CD4-positive, alpha-beta T cell treated with Interleukin-2 at 100 ng/mL for 4 hours (primary cell): ENCODE results near the gene MAL.

Experiments
- DNase-seq: peaks from one replicate; pipeline ENCODE4 v3.0.0-alpha.2; 2020; ENCODE audit warnings: low spot score

MAL gene

GRCh38 chr2:95025406-95026319 lies at the start of gene MAL:
Gene MAL (plus strand): TSS chr2:95025708. CDS start chr2:95025793, 85 bp downstream.
- DNase-seq, result peak; percentile 62

- no peak for DNase-seq
These were observed 47.7 kb upstream of the MAL start for GRCh38 chr2:94977826-94978225.

GRCh38 chr2:94978917-94979316 lies 46.6 kb upstream of the MAL start:
- no peak for DNase-seq

- no peak for DNase-seq
These were observed 45.8 kb upstream of the MAL start for GRCh38 chr2:94979406-94980375.

- DNase-seq, result no peak
These were observed 45.1 kb upstream of the MAL start for GRCh38 chr2:94980406-94980805.

GRCh38 chr2:94982156-94982555 lies 43.4 kb upstream of the MAL start:
- DNase-seq, result no peak

GRCh38 chr2:94982675-94983074 lies 42.8 kb upstream of the MAL start:
- DNase-seq, result no peak

- DNase-seq, result no peak
These were observed 40.4 kb upstream of the MAL start for GRCh38 chr2:94984964-94985575.

- no peak for DNase-seq
These were observed 39.9 kb upstream of the MAL start for GRCh38 chr2:94985636-94986035.

- peak; percentile 23 for DNase-seq
These were observed 39.0 kb upstream of the MAL start for GRCh38 chr2:94986392-94986963.

- DNase-seq, result no peak
These were observed 38.2 kb upstream of the MAL start for GRCh38 chr2:94987074-94988020.

- no peak for DNase-seq
These were observed 34.6 kb upstream of the MAL start for GRCh38 chr2:94990956-94991355.

- DNase-seq, result no peak
These were observed 33.1 kb upstream of the MAL start for GRCh38 chr2:94992360-94992759.

GRCh38 chr2:94993176-94994062 lies 32.1 kb upstream of the MAL start:
- DNase-seq, result no peak

- no peak for DNase-seq
These were observed 31.2 kb upstream of the MAL start for GRCh38 chr2:94994063-94994913.

- DNase-seq, result no peak
These were observed 30.5 kb upstream of the MAL start for GRCh38 chr2:94994914-94995552.

- DNase-seq, result no peak
These were observed 29.8 kb upstream of the MAL start for GRCh38 chr2:94995553-94996304.
